Measurements from ENCODE around the gene KCTD8.
A peak's percentile ranks its signal among the peaks of the same experiment; 100 is the strongest.

KCTD8 gene

DNA sequence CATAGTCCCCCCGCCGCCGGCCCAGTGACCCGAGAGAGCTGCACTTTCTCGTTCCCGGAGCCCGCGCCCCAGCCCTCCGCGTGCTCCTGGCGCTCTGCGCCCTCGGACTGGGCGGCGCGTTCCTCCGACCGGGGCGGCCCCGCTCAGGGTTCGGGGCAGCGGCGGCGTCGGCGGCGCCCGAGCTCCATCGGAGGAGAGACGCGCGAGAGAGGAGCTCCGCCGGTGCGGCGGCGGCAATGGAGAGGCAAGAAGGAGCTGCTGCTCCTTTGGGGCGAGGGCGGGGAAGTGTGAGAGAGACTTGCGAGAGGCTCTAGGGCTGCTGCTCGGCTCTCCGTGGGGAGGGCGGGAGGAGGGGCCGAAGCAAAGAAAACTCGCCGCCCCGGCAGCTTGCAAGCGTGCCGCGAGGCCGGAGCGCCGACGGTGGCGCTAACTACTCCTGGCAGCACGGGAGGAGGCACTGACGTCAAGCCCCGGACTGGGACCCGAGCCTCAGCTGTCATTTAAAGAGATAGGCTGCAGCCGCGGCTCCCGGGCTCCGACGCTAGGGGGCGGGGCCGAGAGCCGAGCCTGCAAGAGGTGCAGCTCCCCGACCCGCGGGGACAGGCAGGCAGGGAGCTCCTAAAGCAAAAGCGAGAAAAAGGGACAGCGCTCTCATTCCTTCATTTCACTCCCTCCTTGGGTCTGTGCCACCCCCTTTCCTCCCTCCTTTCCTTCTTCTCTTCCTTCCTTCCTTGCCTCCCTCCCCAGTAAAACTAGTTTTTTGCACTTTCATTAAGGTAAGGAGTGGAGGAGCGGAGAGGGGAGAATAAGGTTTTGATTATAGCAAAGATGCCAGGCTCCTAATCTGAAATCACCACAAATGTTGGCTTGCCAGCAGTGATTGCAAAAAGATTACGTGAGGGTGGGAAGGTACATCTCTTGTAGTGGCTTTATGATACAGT, at the start of gene KCTD8:
KCTD8 (minus strand) TSS at position 289 of the 941 bp plus-strand sequence.
- Histone ChIP-seq H3F3A (ENCODE audit: control insufficient read depth, insufficient read depth) (no peaks in the 10 kb centered on the region), H3K4me3 (ENCODE audit: low read length) (no peak within 1 kb of the TSS), H3K27ac (ENCODE audit: low read depth, low read length) (no peak within 1 kb of the TSS), H3K79me2 (ENCODE audit: control insufficient read depth, low read length) (no peaks in the 10 kb centered on the region), H3K27me3 (ENCODE audit: control insufficient read depth, low read length) (no peaks in the 10 kb centered on the region; the same call in 1 of the 2 replicates), H3K36me3 (ENCODE audit: control insufficient read depth, low read length) (no peaks in the 10 kb centered on the region), H3K9me2 (replicated peaks; ENCODE audit: control insufficient read depth, low read length) (no peaks in the 10 kb centered on the region), H3K9me3 (ENCODE audit: control insufficient read depth, insufficient read depth, low read length) (no peaks in the 10 kb centered on the region; the same call in 1 of the 2 replicates), H3K4me2 (ENCODE audit: low read length) (peak within 1 kb of the TSS; percentile 41), H4K20me1 (ENCODE audit: control insufficient read depth, insufficient read depth, low read depth, low read length) (no peaks in the 10 kb centered on the region), H3K4me1 (ENCODE audit: control insufficient read depth, low read length) (no peaks in the 10 kb centered on the region)
- TF ChIP-seq CTCF (IDR thresholded peaks at IDR 0.05; ENCODE audit: low read depth, low read length, poor library complexity, severe bottlenecking) (peak; percentile 71), EZH2phosphoT487 (IDR thresholded peaks at IDR 0.05; ENCODE audit: borderline replicate concordance, low read length) (no peak)

DNA sequence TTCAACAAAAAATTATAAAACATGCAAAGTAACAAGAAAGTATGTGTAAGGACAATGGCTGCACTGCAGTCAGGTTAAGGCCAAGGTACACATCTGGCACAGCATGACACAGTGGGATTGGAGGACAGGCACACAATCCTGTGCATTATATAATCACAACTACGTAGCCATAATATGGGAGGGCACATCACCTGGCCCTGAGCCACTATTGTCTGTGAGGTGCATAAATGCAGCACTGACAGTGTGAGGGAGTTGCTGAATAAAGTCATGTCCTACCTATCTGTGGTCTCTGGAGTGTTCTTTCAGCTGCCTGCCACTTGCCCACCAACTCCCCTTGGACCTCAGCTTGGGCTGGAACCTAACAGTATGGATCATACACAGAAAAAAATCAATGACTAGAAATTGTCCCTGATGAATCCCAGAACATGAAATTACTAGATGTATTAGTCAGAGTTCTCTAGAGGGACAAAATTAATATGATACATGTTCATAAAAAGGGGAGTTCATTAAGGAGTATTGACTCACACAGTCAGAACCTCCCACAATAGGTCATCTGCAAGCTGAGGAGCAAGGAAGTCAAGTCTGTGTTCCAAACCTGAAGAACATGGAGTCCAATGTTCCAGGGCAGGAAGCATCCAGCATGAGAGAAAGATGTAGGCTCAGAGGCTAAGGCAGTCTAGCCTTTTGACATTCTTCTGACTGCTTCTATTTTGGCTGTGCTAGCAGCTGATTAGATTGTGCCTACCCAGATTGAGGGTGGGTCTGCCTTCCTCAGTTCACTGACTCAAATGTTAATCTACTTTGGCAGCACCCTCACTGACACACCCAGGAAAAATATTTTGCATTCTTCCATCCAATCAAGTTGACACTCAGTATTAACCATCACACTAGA, 46.4 kb upstream of the KCTD8 start:
- Histone ChIP-seq H3K9me3 (ENCODE audit: control insufficient read depth, insufficient read depth, low read length) (no peaks in the 10 kb centered on the region), H3K36me3 (ENCODE audit: control insufficient read depth, low read length) (no peaks in the 10 kb centered on the region), H3K27ac (ENCODE audit: low read depth, low read length) (no peak overlapping the region), H3F3A (ENCODE audit: control insufficient read depth, insufficient read depth) (no peaks in the 10 kb centered on the region), H3K9me2 (replicated peaks; ENCODE audit: control insufficient read depth, low read length) (no peaks in the 10 kb centered on the region), H4K20me1 (ENCODE audit: control insufficient read depth, insufficient read depth, low read depth, low read length) (no peaks in the 10 kb centered on the region), H3K79me2 (ENCODE audit: control insufficient read depth, low read length) (no peaks in the 10 kb centered on the region), H3K27me3 (ENCODE audit: control insufficient read depth, low read length) (no peaks in the 10 kb centered on the region), H3K4me3 (ENCODE audit: low read length) (no peak overlapping the region), H3K4me1 (ENCODE audit: control insufficient read depth, low read length) (no peaks in the 10 kb centered on the region), H3K4me2 (ENCODE audit: low read length) (no peak overlapping the region)
- TF ChIP-seq EZH2phosphoT487 (IDR thresholded peaks at IDR 0.05; ENCODE audit: borderline replicate concordance, low read length), result no peak

- no peaks in the 10 kb centered on the region for H3K9me2 ChIP-seq (replicated peaks; ENCODE audit: control insufficient read depth, low read length)
- no peak overlapping the region for H3K27ac ChIP-seq (ENCODE audit: low read depth, low read length)
- H3K4me2 ChIP-seq (ENCODE audit: low read length), result no peak overlapping the region
- no peaks in the 10 kb centered on the region for H3K27me3 ChIP-seq (ENCODE audit: control insufficient read depth, low read length)
- no peaks in the 10 kb centered on the region for H3F3A ChIP-seq (ENCODE audit: control insufficient read depth, insufficient read depth)
- no peaks in the 10 kb centered on the region for H3K9me3 ChIP-seq (ENCODE audit: control insufficient read depth, insufficient read depth, low read length)
- H3K4me3 ChIP-seq (ENCODE audit: low read length), result no peak overlapping the region
- no peaks in the 10 kb centered on the region for H3K79me2 ChIP-seq (ENCODE audit: control insufficient read depth, low read length)
- TF ChIP-seq EZH2phosphoT487 (IDR thresholded peaks at IDR 0.05; ENCODE audit: borderline replicate concordance, low read length), result no peak
- TF ChIP-seq CTCF (IDR thresholded peaks at IDR 0.05; ENCODE audit: low read depth, low read length, poor library complexity, severe bottlenecking), result peak; percentile 41
- no peaks in the 10 kb centered on the region for H3K36me3 ChIP-seq (ENCODE audit: control insufficient read depth, low read length)
- no peaks in the 10 kb centered on the region for H3K4me1 ChIP-seq (ENCODE audit: control insufficient read depth, low read length)
- no peaks in the 10 kb centered on the region for H4K20me1 ChIP-seq (ENCODE audit: control insufficient read depth, insufficient read depth, low read depth, low read length)
Measured at GRCh38 chr4:44493924-44494323, 45.3 kb upstream of the KCTD8 start.
